Neural crest cell (in vitro differentiated cells): ENCODE data around the gene MYOF. TPM values are rescaled to one million over a fixed set of nuclear protein-coding genes. Genes with fewer than 3 reads are reported as not detected.

ENCODE experiments used
- DNase-seq: peaks from one replicate; pipeline ENCODE4 v3.0.0; 2021; ENCODE audit warnings: low read depth, mixed read lengths, low spot score
- H3K27ac Mint-ChIP-seq: one replicate; pipeline ENCODE4 v1.8.0; 2021; ENCODE audit warnings: mild to moderate bottlenecking, mixed read lengths; ENCODE audit not compliant: unreplicated experiment
- H3K27me3 Mint-ChIP-seq: 2 replicates; pipeline ENCODE4 v1.8.0; 2021; ENCODE audit warnings: low read depth, mild to moderate bottlenecking, mixed read lengths
- H3K36me3 Mint-ChIP-seq: 2 replicates; pipeline ENCODE4 v1.8.0; 2021; ENCODE audit warnings: low read depth, mild to moderate bottlenecking, mixed read lengths
- H3K4me1 Mint-ChIP-seq: 2 replicates; pipeline ENCODE4 v1.8.0; 2021; ENCODE audit warnings: mixed read lengths
- H3K4me3 Mint-ChIP-seq: one replicate; pipeline ENCODE4 v1.8.0; 2021; ENCODE audit warnings: mild to moderate bottlenecking, mixed read lengths
- H3K9me3 Mint-ChIP-seq: 2 replicates; pipeline ENCODE4 v1.8.0; 2021; ENCODE audit warnings: mixed read lengths
- total RNA-seq: library from RNA; stranded (reverse); gene quantifications from 2 replicates; pipeline ENCODE4 v1.2.1, GENCODE V29; 2021
- TF ChIP-seq, protein P1 (sequence below): fragments of 200-600 bp; sonication (generic); conservative IDR thresholded peaks from 2 replicates; pipeline ENCODE4 v1.5.0; 2021; ENCODE audit warnings: antibody characterized with exemption, mild to moderate bottlenecking

MYOF gene
- total RNA-seq, 1 donor from 2014 or later, result 4.0 TPM

DNA sequence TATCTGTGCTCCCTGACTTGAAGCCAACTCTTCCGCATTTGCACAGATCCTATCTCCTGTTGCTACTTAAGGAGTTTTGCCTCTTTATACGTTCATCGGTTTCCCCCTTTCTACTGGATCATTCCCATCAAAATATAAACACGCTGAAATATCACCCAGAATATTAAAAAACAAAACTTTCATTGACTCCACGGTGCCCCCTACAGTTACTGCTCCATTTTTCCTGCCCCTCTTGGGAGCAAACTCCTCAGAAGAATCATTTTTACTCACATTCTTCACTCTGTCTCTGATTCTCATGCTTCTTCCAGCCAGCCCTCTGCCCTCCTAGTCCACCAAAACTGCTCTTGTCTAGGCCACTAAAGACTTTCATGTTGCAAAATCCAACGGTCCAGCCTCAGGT, 66.4 kb downstream of the MYOF start:
- no peak for DNase-seq
- peak overlapping the region; percentile 4 for H3K27ac Mint-ChIP-seq
- no peak overlapping the region for H3K4me3 Mint-ChIP-seq
- H3K9me3 Mint-ChIP-seq, result peaks cover 5% of the 10 kb centered on the region
- TF ChIP-seq, protein P1, sequence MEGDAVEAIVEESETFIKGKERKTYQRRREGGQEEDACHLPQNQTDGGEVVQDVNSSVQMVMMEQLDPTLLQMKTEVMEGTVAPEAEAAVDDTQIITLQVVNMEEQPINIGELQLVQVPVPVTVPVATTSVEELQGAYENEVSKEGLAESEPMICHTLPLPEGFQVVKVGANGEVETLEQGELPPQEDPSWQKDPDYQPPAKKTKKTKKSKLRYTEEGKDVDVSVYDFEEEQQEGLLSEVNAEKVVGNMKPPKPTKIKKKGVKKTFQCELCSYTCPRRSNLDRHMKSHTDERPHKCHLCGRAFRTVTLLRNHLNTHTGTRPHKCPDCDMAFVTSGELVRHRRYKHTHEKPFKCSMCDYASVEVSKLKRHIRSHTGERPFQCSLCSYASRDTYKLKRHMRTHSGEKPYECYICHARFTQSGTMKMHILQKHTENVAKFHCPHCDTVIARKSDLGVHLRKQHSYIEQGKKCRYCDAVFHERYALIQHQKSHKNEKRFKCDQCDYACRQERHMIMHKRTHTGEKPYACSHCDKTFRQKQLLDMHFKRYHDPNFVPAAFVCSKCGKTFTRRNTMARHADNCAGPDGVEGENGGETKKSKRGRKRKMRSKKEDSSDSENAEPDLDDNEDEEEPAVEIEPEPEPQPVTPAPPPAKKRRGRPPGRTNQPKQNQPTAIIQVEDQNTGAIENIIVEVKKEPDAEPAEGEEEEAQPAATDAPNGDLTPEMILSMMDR, result peak; percentile 14
- peaks cover 39% of the 10 kb centered on the region for H3K4me1 Mint-ChIP-seq
- no peaks in the 10 kb centered on the region for H3K27me3 Mint-ChIP-seq
- peaks cover 2% of the 10 kb centered on the region for H3K36me3 Mint-ChIP-seq

DNA sequence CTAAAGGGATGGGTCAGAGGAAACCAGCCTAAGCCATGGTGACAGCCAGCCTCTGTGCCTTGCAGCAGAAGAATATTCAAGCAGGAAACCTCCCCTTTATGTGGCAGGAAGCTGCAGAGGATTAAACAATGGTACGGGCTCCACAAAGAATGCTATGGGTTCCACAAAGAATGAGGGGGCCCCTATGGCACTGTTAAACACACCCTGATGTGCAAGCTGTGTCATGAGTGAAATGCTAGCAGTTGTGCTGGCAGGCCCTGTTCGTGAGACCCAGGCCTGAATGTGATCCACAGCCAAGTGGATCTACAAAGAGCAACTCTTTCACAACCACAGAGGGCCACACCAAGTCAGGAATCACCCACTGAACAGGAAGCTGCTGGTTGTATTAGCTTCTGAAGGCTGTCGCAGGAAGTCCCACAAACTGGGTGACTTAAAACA, 68.9 kb downstream of the MYOF start:
- H3K4me1 Mint-ChIP-seq, result peaks cover 25% of the 10 kb centered on the region
- no peaks in the 10 kb centered on the region for H3K27me3 Mint-ChIP-seq
- peaks cover 5% of the 10 kb centered on the region for H3K36me3 Mint-ChIP-seq
- no peak overlapping the region for H3K4me3 Mint-ChIP-seq
- DNase-seq, result no peak
- peaks cover 5% of the 10 kb centered on the region for H3K9me3 Mint-ChIP-seq
- TF ChIP-seq, protein P1, result no peak
- peak overlapping the region; percentile 44 for H3K27ac Mint-ChIP-seq

DNA sequence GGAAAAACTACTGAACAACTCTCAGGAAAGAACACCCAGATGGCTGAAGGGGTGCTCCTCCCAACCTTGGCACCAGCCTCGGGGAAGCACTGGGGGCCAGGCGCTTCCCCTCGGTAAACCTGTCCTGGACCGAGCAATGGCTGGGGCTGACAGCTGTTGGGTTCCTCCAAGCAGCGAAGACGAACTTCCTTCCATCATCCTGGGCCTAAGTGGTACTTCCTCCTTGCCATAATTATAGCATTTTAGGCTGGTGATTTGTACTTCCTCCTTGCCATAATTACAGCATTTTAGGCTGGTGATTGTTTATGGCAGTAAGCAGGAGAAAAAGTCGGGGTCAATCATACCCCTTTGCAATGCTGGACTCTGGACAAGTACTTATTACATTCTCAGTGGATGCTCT, 69.3 kb downstream of the MYOF start:
- H3K36me3 Mint-ChIP-seq, result peaks cover 5% of the 10 kb centered on the region

DNA sequence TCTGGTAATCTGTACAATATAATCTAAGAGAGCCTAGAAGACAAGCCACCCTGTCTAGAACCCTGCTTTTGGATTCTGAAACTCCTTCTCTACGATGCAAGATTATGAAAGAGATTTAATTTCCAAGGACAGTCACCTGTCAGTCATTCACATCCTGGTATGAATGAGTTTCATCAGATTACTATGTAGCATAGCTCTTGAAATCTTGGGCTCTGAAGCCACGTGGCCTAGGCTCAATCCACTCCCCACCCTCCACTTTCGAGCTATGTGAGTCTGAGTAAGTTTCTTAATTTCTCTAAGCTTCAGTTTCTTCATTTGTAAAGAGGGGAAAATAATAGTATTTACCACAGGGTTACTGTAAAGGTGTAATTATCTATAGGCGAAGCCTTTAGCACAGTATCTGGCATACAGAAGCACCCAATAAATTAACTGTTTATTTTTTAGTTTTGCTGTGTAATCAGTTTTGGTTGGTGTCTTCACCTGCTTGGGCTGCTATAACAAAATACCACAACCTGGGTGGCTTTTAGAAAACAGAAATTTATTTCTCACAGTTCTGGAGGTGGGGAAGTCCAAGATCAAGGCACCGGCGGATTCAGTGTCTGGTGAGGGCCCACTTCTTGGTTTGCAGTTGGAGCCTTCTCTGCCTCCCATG, 71.3 kb downstream of the MYOF start:
- TF ChIP-seq, protein P1, result no peak
- Mint-ChIP-seq H3K9me3 (peaks cover 5% of the 10 kb centered on the region), H3K27me3 (no peaks in the 10 kb centered on the region), H3K36me3 (peaks cover 5% of the 10 kb centered on the region), H3K4me1 (peaks cover 21% of the 10 kb centered on the region), H3K27ac (no peak overlapping the region), H3K4me3 (no peak overlapping the region)
- DNase-seq, result no peak

More for the DNA sequence above, 69.3 kb downstream of the MYOF start:
- no peak for DNase-seq
- no peak overlapping the region for H3K4me3 Mint-ChIP-seq
- peaks cover 23% of the 10 kb centered on the region for H3K4me1 Mint-ChIP-seq
- TF ChIP-seq, protein P1, result no peak
- H3K9me3 Mint-ChIP-seq, result peaks cover 5% of the 10 kb centered on the region
- peak overlapping the region; percentile 44 for H3K27ac Mint-ChIP-seq
- no peaks in the 10 kb centered on the region for H3K27me3 Mint-ChIP-seq

DNA sequence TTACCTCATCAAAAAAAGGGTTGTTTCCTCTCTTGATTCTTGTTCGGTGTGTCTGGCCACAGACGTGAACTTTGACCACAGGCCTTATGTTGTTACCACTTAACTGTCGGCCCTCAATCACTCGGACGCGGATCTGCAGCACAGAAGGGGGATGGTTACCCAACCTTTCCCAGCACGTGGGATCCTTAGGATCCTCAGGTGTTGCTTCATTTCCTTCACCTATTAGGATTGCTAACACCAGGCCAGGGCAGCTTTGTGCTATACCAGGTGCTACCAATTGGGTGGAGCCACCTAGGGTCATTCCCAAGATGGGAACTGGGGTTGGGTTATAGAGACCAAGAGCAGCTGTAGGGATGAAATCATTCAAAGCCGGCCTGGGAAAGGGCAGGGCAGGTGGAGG, 73.4 kb downstream of the MYOF start:
- no peak overlapping the region for H3K4me3 Mint-ChIP-seq
- no peaks in the 10 kb centered on the region for H3K27me3 Mint-ChIP-seq
- peaks cover 26% of the 10 kb centered on the region for H3K4me1 Mint-ChIP-seq
- no peak for DNase-seq
- peaks cover 5% of the 10 kb centered on the region for H3K36me3 Mint-ChIP-seq
- no peak overlapping the region for H3K27ac Mint-ChIP-seq
- TF ChIP-seq, protein P1, result no peak
- peaks cover 5% of the 10 kb centered on the region for H3K9me3 Mint-ChIP-seq
